Fibroblast of mammary gland (primary cell): Measurements from ENCODE around the gene ANGPTL2.

Experiments used
- DNase-seq: peaks from one replicate; pipeline ENCODE4 v3.0.0-alpha.2; 2010; ENCODE audit warnings: low read depth
- H3K4me3 ChIP-seq: 2 replicates; pipeline ENCODE4 v1.5.1; 2011; ENCODE audit warnings: low read depth, mild to moderate bottlenecking, low read length, moderate library complexity; ENCODE audit not compliant: control insufficient read depth
- CTCF ChIP-seq: conservative IDR thresholded peaks from 2 replicates; pipeline ENCODE4 v1.5.1; 2011; ENCODE audit warnings: low read depth, low read length, inconsistent platforms; ENCODE audit not compliant: control insufficient read depth, insufficient read depth

Gene ANGPTL2

DNA sequence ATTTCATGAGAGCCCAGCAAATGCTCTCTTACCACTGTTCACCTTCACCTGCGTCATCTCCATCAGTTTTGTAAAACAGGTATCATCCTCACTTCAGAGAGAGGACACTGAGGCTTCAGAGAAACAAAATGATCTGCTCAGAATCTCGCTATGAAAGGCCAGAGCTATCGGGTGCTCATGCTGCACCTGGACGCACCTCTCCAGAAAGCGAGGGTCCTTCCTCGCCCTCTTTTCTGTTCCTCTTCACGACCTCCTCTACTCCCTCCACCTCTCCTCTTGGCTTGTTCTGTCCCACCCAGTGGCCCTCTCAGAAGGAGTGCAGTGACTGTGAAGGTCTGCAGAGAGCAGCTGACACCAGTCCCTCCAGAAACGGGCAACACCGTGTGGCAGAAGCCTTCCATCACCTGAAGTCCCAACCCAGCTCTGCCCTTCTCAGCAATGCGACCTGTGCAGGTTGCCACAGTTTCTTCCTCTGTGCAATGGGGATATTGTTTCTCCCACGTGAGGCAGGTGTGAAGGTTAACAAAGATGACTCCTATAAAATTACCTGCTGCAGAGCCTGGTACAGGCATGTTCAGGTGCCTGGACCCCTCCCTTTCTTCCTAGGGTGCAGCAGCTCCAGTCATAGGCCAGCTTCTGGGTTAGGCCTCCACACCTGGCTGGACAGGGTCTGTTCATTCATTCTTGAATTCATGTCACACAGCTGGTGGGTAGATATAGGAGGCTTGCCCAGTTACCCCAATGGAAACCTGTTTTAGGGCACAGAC, 45.3 kb upstream of the ANGPTL2 start:
- H3K4me3 ChIP-seq, result no peak overlapping the region
- no peak for TF ChIP-seq CTCF
- no peak for DNase-seq

DNA sequence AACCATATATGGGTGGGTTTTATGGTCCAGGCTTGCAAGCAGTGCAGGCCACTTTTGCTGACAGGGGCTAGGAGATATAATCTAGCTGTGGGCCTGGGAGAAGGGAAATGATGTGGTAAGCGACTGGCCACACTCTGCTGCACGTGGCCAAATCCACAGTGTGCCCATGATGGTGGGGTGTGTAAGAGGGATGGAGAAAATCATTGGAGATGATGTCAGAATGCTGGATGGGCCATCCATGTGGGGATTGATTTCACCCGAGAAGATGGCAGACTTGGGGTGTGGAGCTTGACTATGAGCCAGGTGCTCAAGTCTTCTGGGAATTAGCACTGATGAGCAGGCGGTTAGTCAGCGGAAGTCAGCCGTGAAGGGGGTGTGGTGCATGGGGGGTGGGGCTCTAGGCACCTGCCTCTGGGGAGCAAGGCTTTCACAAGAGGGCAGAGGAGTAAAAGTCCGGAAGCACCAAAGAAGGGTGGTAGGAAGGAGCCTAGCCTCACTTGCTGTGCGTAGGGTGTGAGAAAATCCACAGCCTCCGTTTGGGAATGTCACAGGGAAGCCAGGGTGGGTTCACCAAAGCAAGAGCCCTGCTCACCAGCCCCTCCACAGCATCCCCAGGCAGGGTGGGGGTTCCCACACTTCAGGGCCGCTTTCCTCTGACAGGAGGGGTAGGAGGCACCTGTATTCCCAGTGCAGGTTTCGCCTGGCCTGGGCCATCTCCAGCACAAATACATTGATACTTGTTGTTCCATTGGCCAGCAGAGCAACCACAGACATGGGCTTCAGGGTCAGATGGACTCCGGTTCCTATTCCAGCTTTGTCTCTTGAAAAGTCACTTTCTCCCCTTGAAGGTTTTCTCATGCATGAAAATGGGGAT, 44.5 kb upstream of the ANGPTL2 start:
- peak; percentile 86 for DNase-seq
- H3K4me3 ChIP-seq, result no peak overlapping the region
- TF ChIP-seq CTCF, result no peak

- no peak for TF ChIP-seq CTCF
- H3K4me3 ChIP-seq, result no peak overlapping the region
These were observed 43.7 kb upstream of the ANGPTL2 start for GRCh38 chr9:127166111-127166510.

GRCh38 chr9:127165116-127165515, 42.7 kb upstream of the ANGPTL2 start:
- no peak for DNase-seq
- H3K4me3 ChIP-seq, result no peak overlapping the region
- no peak for TF ChIP-seq CTCF

More at GRCh38 chr9:127166111-127166510, 43.7 kb upstream of the ANGPTL2 start:
- DNase-seq, result no peak

DNA sequence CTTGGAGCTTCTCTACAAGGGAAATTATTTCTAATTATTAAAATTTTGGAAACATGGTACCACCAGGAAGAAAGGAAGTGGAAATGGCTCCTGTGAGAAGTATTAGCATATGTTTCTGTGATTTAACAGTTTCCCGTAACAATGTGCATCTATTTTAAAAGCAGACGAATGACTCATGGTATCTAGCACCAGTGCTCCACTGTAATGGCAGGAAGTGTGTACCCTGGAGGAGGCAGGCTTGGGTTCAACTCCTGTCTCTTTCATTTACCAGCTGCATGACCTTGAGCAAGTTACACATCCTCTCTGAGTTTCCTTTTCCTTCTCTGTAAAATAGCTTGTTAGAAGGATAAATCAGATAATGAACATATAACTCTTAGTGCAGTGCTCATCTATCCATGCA, 41.0 kb upstream of the ANGPTL2 start:
- DNase-seq, result peak; percentile 87
- TF ChIP-seq CTCF, result no peak
- no peak overlapping the region for H3K4me3 ChIP-seq

GRCh38 chr9:127162864-127163365, 40.5 kb upstream of the ANGPTL2 start:
- H3K4me3 ChIP-seq, result no peak overlapping the region
- TF ChIP-seq CTCF, result no peak
- no peak for DNase-seq
